ENCODE data around the gene IL17RB. TPM values are rescaled to one million over a fixed set of nuclear protein-coding genes. Genes with fewer than 3 reads are reported as not detected.

The IL17RB gene
- total RNA-seq, 2 donors from 2014 or later: 0.26 to 2.1 TPM

- Mint-ChIP-seq H3K36me3 (ENCODE audit: insufficient read depth in 2 of 2) (no peaks in the 10 kb centered on the region), H3K27ac (no peak overlapping the region), H3K4me3 (no peak overlapping the region), H3K4me1 (ENCODE audit: low read depth) (no peaks in the 10 kb centered on the region), H3K27me3 (ENCODE audit: low read depth) (peaks cover 6% of the 10 kb centered on the region), H3K9me3 (no peaks in the 10 kb centered on the region)
- no peak for ATAC-seq (replicated peaks in 1 of 2)
- no peak for DNase-seq
Observed at GRCh38 chr3:53817211-53817610, 29.2 kb upstream of the IL17RB start.

- ATAC-seq (replicated peaks in 1 of 2): no peak
Observed at GRCh38 chr3:53817809-53818208, 28.6 kb upstream of the IL17RB start.

GRCh38 chr3:53818221-53819162, 27.9 kb upstream of the IL17RB start:
- no peak overlapping the region for H3K27ac Mint-ChIP-seq
- DNase-seq: no peak

More at GRCh38 chr3:53817809-53818208, 28.6 kb upstream of the IL17RB start:
- no peak for DNase-seq
- H3K4me1 Mint-ChIP-seq (ENCODE audit: low read depth): no peaks in the 10 kb centered on the region
- H3K27ac Mint-ChIP-seq: no peak overlapping the region
- H3K36me3 Mint-ChIP-seq (ENCODE audit: insufficient read depth in 2 of 2): no peaks in the 10 kb centered on the region
- H3K27me3 Mint-ChIP-seq (ENCODE audit: low read depth): peaks cover 6% of the 10 kb centered on the region
- no peak overlapping the region for H3K4me3 Mint-ChIP-seq
- H3K9me3 Mint-ChIP-seq: no peaks in the 10 kb centered on the region

GRCh38 chr3:53819163-53819868, 27.1 kb upstream of the IL17RB start:
- no peaks in the 10 kb centered on the region for H3K36me3 Mint-ChIP-seq (ENCODE audit: insufficient read depth in 2 of 2)
- ATAC-seq (replicated peaks in 1 of 2) (no peak), DNase-seq (no peak)
- H3K27ac Mint-ChIP-seq: no peak overlapping the region
- H3K4me1 Mint-ChIP-seq (ENCODE audit: low read depth): no peaks in the 10 kb centered on the region
- no peaks in the 10 kb centered on the region for H3K9me3 Mint-ChIP-seq
- no peak overlapping the region for H3K4me3 Mint-ChIP-seq
- H3K27me3 Mint-ChIP-seq (ENCODE audit: low read depth): peaks cover 6% of the 10 kb centered on the region

More at GRCh38 chr3:53818221-53819162, 27.9 kb upstream of the IL17RB start:
- Mint-ChIP-seq H3K9me3 (no peaks in the 10 kb centered on the region), H3K36me3 (ENCODE audit: insufficient read depth in 2 of 2) (no peaks in the 10 kb centered on the region), H3K4me3 (no peak overlapping the region), H3K27me3 (ENCODE audit: low read depth) (peaks cover 6% of the 10 kb centered on the region), H3K4me1 (ENCODE audit: low read depth) (no peaks in the 10 kb centered on the region)
- no peak for ATAC-seq (replicated peaks in 1 of 2)

GRCh38 chr3:53820084-53820483, 26.3 kb upstream of the IL17RB start:
- ATAC-seq (replicated peaks in 1 of 2): no peak
- Mint-ChIP-seq H3K27ac (no peak overlapping the region), H3K27me3 (ENCODE audit: low read depth) (peaks cover 6% of the 10 kb centered on the region), H3K4me1 (ENCODE audit: low read depth) (no peaks in the 10 kb centered on the region), H3K36me3 (ENCODE audit: insufficient read depth in 2 of 2) (no peaks in the 10 kb centered on the region), H3K9me3 (no peaks in the 10 kb centered on the region), H3K4me3 (no peak overlapping the region)
- no peak for DNase-seq

GRCh38 chr3:53820756-53821580, 25.4 kb upstream of the IL17RB start:
- Mint-ChIP-seq H3K27ac (no peak overlapping the region), H3K4me1 (ENCODE audit: low read depth) (no peaks in the 10 kb centered on the region), H3K4me3 (no peak overlapping the region), H3K27me3 (ENCODE audit: low read depth) (peaks cover 6% of the 10 kb centered on the region), H3K36me3 (ENCODE audit: insufficient read depth in 2 of 2) (no peaks in the 10 kb centered on the region), H3K9me3 (no peaks in the 10 kb centered on the region)
- DNase-seq: no peak
- no peak for ATAC-seq (replicated peaks in 1 of 2)

- Mint-ChIP-seq H3K36me3 (ENCODE audit: insufficient read depth in 2 of 2) (no peaks in the 10 kb centered on the region), H3K9me3 (no peaks in the 10 kb centered on the region), H3K27ac (no peak overlapping the region), H3K27me3 (ENCODE audit: low read depth) (peaks cover 6% of the 10 kb centered on the region), H3K4me3 (no peak overlapping the region), H3K4me1 (ENCODE audit: low read depth) (no peaks in the 10 kb centered on the region)
- DNase-seq: no peak
- ATAC-seq (replicated peaks in 1 of 2): no peak
Observed at GRCh38 chr3:53821631-53822121, 24.7 kb upstream of the IL17RB start.

- H3K9me3 Mint-ChIP-seq: no peaks in the 10 kb centered on the region
- no peak for ATAC-seq (replicated peaks in 1 of 2)
- no peak overlapping the region for H3K4me3 Mint-ChIP-seq
- no peaks in the 10 kb centered on the region for H3K36me3 Mint-ChIP-seq (ENCODE audit: insufficient read depth in 2 of 2)
- H3K4me1 Mint-ChIP-seq (ENCODE audit: low read depth): no peaks in the 10 kb centered on the region
- no peak for DNase-seq
- no peak overlapping the region for H3K27ac Mint-ChIP-seq
- H3K27me3 Mint-ChIP-seq (ENCODE audit: low read depth): peaks cover 6% of the 10 kb centered on the region
Observed at GRCh38 chr3:53822331-53822741, 24.0 kb upstream of the IL17RB start.

GRCh38 chr3:53823026-53823955, 23.1 kb upstream of the IL17RB start:
- no peaks in the 10 kb centered on the region for H3K27me3 Mint-ChIP-seq (ENCODE audit: low read depth)
- no peaks in the 10 kb centered on the region for H3K36me3 Mint-ChIP-seq (ENCODE audit: insufficient read depth in 2 of 2)
- no peak overlapping the region for H3K27ac Mint-ChIP-seq
- H3K9me3 Mint-ChIP-seq: no peaks in the 10 kb centered on the region
- DNase-seq: no peak
- no peak for ATAC-seq (replicated peaks in 1 of 2)
- H3K4me3 Mint-ChIP-seq: no peak overlapping the region
- H3K4me1 Mint-ChIP-seq (ENCODE audit: low read depth): no peaks in the 10 kb centered on the region

- H3K4me3 Mint-ChIP-seq: no peak overlapping the region
- H3K4me1 Mint-ChIP-seq (ENCODE audit: low read depth): no peaks in the 10 kb centered on the region
- DNase-seq: no peak
- no peaks in the 10 kb centered on the region for H3K27me3 Mint-ChIP-seq (ENCODE audit: low read depth)
- H3K9me3 Mint-ChIP-seq: no peaks in the 10 kb centered on the region
- no peaks in the 10 kb centered on the region for H3K36me3 Mint-ChIP-seq (ENCODE audit: insufficient read depth in 2 of 2)
- no peak for ATAC-seq (replicated peaks in 1 of 2)
- H3K27ac Mint-ChIP-seq: no peak overlapping the region
Observed at GRCh38 chr3:53823956-53824657, 22.3 kb upstream of the IL17RB start.

- ATAC-seq (replicated peaks in 1 of 2): no peak
- Mint-ChIP-seq H3K4me1 (ENCODE audit: low read depth) (no peaks in the 10 kb centered on the region), H3K27ac (peak overlapping the region; percentile 58), H3K4me3 (no peak overlapping the region), H3K9me3 (no peaks in the 10 kb centered on the region), H3K27me3 (ENCODE audit: low read depth) (no peaks in the 10 kb centered on the region), H3K36me3 (ENCODE audit: insufficient read depth in 2 of 2) (no peaks in the 10 kb centered on the region)
- no peak for DNase-seq
Observed at GRCh38 chr3:53824795-53825194, 21.6 kb upstream of the IL17RB start.
